Measurements from ENCODE around the gene SH3BP4. TPM values are rescaled to one million over a fixed set of nuclear protein-coding genes. Genes with fewer than 3 reads are reported as not detected.

SH3BP4 gene
- total RNA-seq, 1 donor from 2014 or later: 44.1 TPM

GRCh38 chr2:235080101-235080500 lies 128.3 kb downstream of the SH3BP4 start:
- DNase-seq (ENCODE audit: low spot score in 2 of 2, unreplicated experiment in 2 of 2): no peak
- TF ChIP-seq CTCF (IDR thresholded peaks at IDR 0.05; ENCODE audit: unreplicated experiment): no peak
- H3K27me3 Mint-ChIP-seq (ENCODE audit: low read depth): no peaks in the 10 kb centered on the region
- H3K4me1 Mint-ChIP-seq: no peaks in the 10 kb centered on the region
- peaks cover 1% of the 10 kb centered on the region for H3K9me3 Mint-ChIP-seq
- no peak overlapping the region for H3K4me3 Mint-ChIP-seq
- H3K36me3 Mint-ChIP-seq: peaks cover under 1% of the 10 kb centered on the region
- no peak overlapping the region for H3K27ac Mint-ChIP-seq

DNA sequence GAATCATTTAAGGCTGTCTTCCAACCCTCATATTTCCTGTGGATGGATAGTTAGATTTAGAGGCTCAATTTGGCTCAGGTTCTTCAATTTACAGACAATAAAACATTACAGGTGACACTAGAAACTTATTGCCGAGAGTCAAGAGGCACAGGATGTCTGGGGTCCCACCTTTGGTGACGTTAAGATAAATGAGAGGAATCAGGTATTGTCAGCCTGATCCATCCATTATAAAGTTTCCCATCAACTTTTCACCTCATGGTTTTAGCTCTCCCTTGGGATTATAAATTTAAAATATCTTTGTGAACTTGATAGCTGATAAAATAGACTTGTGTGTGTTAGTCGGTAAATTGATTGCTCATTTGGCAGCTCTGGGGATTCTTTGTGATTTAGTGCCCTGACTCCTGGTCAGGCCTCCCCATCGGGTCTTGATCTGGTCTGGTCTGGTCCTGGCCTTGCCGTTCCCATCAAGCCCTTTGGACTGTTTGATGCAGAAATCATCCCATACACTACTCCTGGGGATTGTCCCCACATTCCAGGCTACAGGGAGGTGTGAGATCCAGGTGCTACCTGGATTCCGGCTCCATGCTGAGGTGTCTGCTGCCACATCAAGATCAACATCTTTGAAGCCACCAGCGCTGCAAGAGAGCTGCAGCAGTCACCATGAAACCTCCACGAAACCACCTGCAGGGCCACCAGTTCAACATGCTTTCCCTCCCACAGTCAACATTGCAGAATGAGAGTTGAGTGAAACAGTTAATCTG lies 130.9 kb downstream of the SH3BP4 start:
- Mint-ChIP-seq H3K9me3 (peaks cover 4% of the 10 kb centered on the region), H3K4me1 (peaks cover 12% of the 10 kb centered on the region), H3K27ac (no peak overlapping the region), H3K27me3 (ENCODE audit: low read depth) (peaks cover 4% of the 10 kb centered on the region), H3K4me3 (no peak overlapping the region), H3K36me3 (peaks cover 3% of the 10 kb centered on the region)
- DNase-seq (ENCODE audit: low spot score in 2 of 2, unreplicated experiment in 2 of 2): no peak
- TF ChIP-seq CTCF (IDR thresholded peaks at IDR 0.05; ENCODE audit: unreplicated experiment): no peak

GRCh38 chr2:235083822-235084221 lies 132.0 kb downstream of the SH3BP4 start:
- Mint-ChIP-seq H3K9me3 (peaks cover 4% of the 10 kb centered on the region), H3K27ac (no peak overlapping the region), H3K4me3 (no peak overlapping the region), H3K27me3 (ENCODE audit: low read depth) (peaks cover 4% of the 10 kb centered on the region), H3K4me1 (peaks cover 23% of the 10 kb centered on the region), H3K36me3 (peaks cover 3% of the 10 kb centered on the region)
- DNase-seq (ENCODE audit: low spot score in 2 of 2, unreplicated experiment in 2 of 2): no peak
- no peak for TF ChIP-seq CTCF (IDR thresholded peaks at IDR 0.05; ENCODE audit: unreplicated experiment)

DNA sequence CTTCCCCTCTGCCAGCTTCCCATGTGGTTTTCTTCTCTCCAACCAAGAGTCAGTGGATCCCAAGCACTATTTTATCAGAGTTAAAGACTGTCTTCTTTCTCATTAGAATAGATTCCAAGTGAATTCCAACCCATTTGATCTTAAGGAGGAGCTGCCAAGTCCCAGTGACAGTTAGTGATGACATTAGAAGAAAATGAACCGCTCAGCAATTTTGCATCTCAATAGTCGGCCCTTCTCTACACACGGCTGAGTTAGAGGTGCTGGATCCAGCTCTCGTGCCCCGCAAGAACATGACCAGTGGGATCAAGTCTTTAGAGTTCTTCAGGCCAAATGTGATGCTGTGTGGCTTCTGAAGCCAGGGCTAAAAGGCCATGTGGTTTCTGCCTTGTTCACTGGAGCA lies 132.6 kb downstream of the SH3BP4 start:
- DNase-seq (ENCODE audit: low spot score in 2 of 2, unreplicated experiment in 2 of 2): no peak
- peaks cover 4% of the 10 kb centered on the region for H3K27me3 Mint-ChIP-seq (ENCODE audit: low read depth)
- H3K27ac Mint-ChIP-seq: no peak overlapping the region
- H3K36me3 Mint-ChIP-seq: peaks cover 3% of the 10 kb centered on the region
- H3K4me1 Mint-ChIP-seq: peaks cover 29% of the 10 kb centered on the region
- TF ChIP-seq CTCF (IDR thresholded peaks at IDR 0.05; ENCODE audit: unreplicated experiment): no peak
- H3K4me3 Mint-ChIP-seq: no peak overlapping the region
- H3K9me3 Mint-ChIP-seq: peaks cover 4% of the 10 kb centered on the region

DNA sequence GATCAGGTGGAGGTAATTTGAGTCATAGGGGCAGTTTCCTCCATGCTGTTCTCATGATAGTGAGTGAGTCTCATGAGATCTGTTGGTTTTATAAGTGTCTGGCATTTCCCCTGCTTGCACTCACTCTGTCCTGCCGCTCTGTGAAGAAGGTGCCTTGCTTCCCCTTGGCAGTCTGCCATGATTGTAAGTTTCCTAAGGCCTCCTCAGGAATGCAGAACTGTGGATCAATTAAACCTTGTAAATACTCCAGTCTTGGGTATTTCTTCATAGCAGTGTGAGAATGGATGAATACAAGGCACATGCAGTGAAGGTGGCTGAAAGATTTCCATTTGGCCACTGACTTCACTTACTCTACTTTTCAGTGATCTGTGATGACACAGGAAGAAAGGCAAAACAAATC lies 133.7 kb downstream of the SH3BP4 start:
- Mint-ChIP-seq H3K27ac (no peak overlapping the region), H3K4me3 (no peak overlapping the region), H3K36me3 (peaks cover 3% of the 10 kb centered on the region)

More for the DNA sequence above, 133.7 kb downstream of the SH3BP4 start:
- H3K9me3 Mint-ChIP-seq: peaks cover 4% of the 10 kb centered on the region
- DNase-seq (ENCODE audit: low spot score in 2 of 2, unreplicated experiment in 2 of 2): no peak
- TF ChIP-seq CTCF (IDR thresholded peaks at IDR 0.05; ENCODE audit: unreplicated experiment): no peak
- peaks cover 32% of the 10 kb centered on the region for H3K4me1 Mint-ChIP-seq
- peaks cover 4% of the 10 kb centered on the region for H3K27me3 Mint-ChIP-seq (ENCODE audit: low read depth)
